Caco-2 (cell line): Measurements from ENCODE around the gene TUBD1. TPM values are rescaled to one million over a fixed set of nuclear protein-coding genes. Genes with fewer than 3 reads are reported as not detected.

Source experiments
- BruUV-seq: library from RNA; stranded (reverse); fragments of 400-500 nt; replicated peaks from 2 replicates; lab custom pipeline; 2021; lab: Mats Ljungman, UMichigan
- CTCF ChIA-PET: fragments of 300-600 bp; sonication (Branson Sonifier 250); formaldehyde crosslinking; loops from one replicate; lab custom pipeline; 2022; ENCODE audit warnings: antibody characterized with exemption; lab: Charles Lee
- POLR2A ChIA-PET: fragments of 300-600 bp; sonication (Branson Sonifier 250); formaldehyde crosslinking; loops from one replicate; lab custom pipeline; 2022; ENCODE audit warnings: antibody characterized with exemption; lab: Charles Lee
- DNase-seq, 2 experiments: peaks; one replicate each; pipeline versions ENCODE4 v3.0.0 to v3.0.0-alpha.2; 2020 to 2022
- H3K27me3 ChIP-seq: replicated peaks from 2 replicates; pipeline ENCODE4 v1.6.0; 2011; ENCODE audit warnings: low read length; ENCODE audit not compliant: control insufficient read depth, insufficient read depth
- H3K36me3 ChIP-seq: 2 replicates; pipeline ENCODE4 v1.5.1; 2011; ENCODE audit warnings: low read length; ENCODE audit not compliant: control insufficient read depth, insufficient read depth
- H3K4me1 ChIP-seq: fragments of 250-450 bp; sonication (Bioruptor Pico); 2 replicates; pipeline ENCODE4 v1.5.1; 2020; ENCODE audit warnings: mild to moderate bottlenecking
- H3K4me3 ChIP-seq: 2 replicates; pipeline ENCODE4 v1.5.1; 2011; ENCODE audit warnings: low read depth, mild to moderate bottlenecking, control low read depth, low read length
- H3K9me3 ChIP-seq: fragments of 250-450 bp; sonication (Bioruptor Pico); 2 replicates; pipeline ENCODE4 v1.5.1; 2020; ENCODE audit warnings: mild to moderate bottlenecking, moderate library complexity
- H3K27ac Mint-ChIP-seq: one replicate; pipeline ENCODE4 v1.8.0; 2022; ENCODE audit warnings: mixed read lengths; ENCODE audit not compliant: unreplicated experiment
- H3K27me3 Mint-ChIP-seq: one replicate; pipeline ENCODE4 v1.8.0; 2022; ENCODE audit warnings: mixed read lengths; ENCODE audit not compliant: insufficient read depth, unreplicated experiment
- H3K36me3 Mint-ChIP-seq: one replicate; pipeline ENCODE4 v1.8.0; 2022; ENCODE audit warnings: mild to moderate bottlenecking, mixed read lengths; ENCODE audit not compliant: insufficient read depth, unreplicated experiment
- H3K4me1 Mint-ChIP-seq: one replicate; pipeline ENCODE4 v1.8.0; 2022; ENCODE audit warnings: low read depth, mixed read lengths; ENCODE audit not compliant: unreplicated experiment
- H3K4me3 Mint-ChIP-seq: one replicate; pipeline ENCODE4 v1.8.0; 2022; ENCODE audit warnings: mild to moderate bottlenecking, moderate library complexity, mixed read lengths; ENCODE audit not compliant: unreplicated experiment
- H3K9me3 Mint-ChIP-seq: one replicate; pipeline ENCODE4 v1.8.0; 2022; ENCODE audit warnings: mixed read lengths; ENCODE audit not compliant: unreplicated experiment
- intact Hi-C: fragments of 100-400 bp; cut with micrococcal nuclease; formaldehyde crosslinking; loops from one replicate; pipeline ENCODE4 v1.10.0; 2022; ENCODE audit not compliant: unreplicated experiment
- total RNA-seq: library from RNA; stranded (reverse); gene quantifications from 2 replicates; pipeline ENCODE4 v1.2.3, GENCODE V29; 2022
- TF ChIP-seq, protein P1 (sequence below), 2 experiments: fragments of 200-600 bp in 1 of 2; IDR thresholded peaks; 1 replicate in 1 of 2; 2 replicates in 1 of 2; pipeline versions ENCODE4 v1.5.1 to v1.8.0; 2011 to 2022; ENCODE audit warnings: antibody characterized with exemption in 1 of 2, control low read depth in 1 of 2, inconsistent platforms in 1 of 2, low read depth in 1 of 2, low read length in 1 of 2, mild to moderate bottlenecking in 1 of 2, moderate library complexity in 1 of 2; ENCODE audit not compliant: insufficient read depth in 1 of 2, severe bottlenecking in 1 of 2, unreplicated experiment in 1 of 2

Gene TUBD1
- total RNA-seq, 1 experiment from 2014 or later = 23.6 TPM

DNA sequence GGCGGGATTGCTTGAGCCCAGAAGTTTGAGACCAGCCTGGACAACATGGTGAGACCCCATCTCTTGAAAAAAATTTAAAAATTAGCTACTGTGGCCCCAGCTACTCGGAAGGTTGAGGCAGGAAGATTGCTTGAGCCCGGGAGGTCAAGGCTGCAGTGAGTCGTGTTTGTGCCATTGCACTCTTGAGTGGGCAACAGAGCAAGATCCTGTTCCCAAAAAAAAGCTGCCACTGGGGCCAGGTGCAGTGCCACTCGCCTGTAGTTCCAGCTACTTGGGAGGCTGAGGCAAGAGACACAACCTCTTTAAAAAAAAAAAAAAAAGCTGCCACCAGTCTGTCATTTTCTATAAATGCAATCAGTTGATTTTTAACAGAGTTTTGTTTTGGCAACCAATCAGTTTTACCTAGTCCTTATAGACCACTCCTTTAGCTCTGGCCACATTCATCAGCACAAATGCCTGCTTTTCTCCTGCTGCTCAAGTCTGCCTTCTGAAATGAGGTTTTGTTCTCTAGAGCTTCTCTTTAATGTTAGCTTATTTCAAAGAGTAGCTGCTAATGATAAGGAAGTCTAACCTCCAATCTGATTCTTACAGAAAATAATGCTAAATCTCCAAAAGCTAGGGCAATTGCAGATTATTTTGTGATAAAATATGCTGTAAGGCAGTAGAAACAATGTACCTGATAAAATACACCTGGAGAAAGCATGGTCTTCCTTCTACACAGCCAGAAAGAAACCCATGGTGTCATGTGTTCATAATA lies 64.8 kb downstream of the TUBD1 start:
- Mint-ChIP-seq H3K4me1 (peaks cover 27% of the 10 kb centered on the region), H3K4me3 (peak overlapping the region; percentile 52), H3K27ac (peak overlapping the region; percentile 82), H3K36me3 (peaks cover 40% of the 10 kb centered on the region), H3K9me3 (no peaks in the 10 kb centered on the region), H3K27me3 (no peaks in the 10 kb centered on the region)
- ChIA-PET CTCF (interaction anchor here (0.6 to 0.9 kb wide), 4 partner anchors 9 to 74 kb away, joined by 3 to 6 read pairs (median 4); no protein-coding TSS in a partner anchor), POLR2A (interaction anchor here (0.5 to 2.5 kb wide), 5 partner anchors 10 to 65 kb away, joined by 3 to 55 read pairs (median 3); no protein-coding TSS in a partner anchor)
- H3K4me1 ChIP-seq = peaks cover 63% of the 10 kb centered on the region
- no peaks in the 10 kb centered on the region for H3K27me3 ChIP-seq
- BruUV-seq = no TSS peak
- TF ChIP-seq, protein P1, sequence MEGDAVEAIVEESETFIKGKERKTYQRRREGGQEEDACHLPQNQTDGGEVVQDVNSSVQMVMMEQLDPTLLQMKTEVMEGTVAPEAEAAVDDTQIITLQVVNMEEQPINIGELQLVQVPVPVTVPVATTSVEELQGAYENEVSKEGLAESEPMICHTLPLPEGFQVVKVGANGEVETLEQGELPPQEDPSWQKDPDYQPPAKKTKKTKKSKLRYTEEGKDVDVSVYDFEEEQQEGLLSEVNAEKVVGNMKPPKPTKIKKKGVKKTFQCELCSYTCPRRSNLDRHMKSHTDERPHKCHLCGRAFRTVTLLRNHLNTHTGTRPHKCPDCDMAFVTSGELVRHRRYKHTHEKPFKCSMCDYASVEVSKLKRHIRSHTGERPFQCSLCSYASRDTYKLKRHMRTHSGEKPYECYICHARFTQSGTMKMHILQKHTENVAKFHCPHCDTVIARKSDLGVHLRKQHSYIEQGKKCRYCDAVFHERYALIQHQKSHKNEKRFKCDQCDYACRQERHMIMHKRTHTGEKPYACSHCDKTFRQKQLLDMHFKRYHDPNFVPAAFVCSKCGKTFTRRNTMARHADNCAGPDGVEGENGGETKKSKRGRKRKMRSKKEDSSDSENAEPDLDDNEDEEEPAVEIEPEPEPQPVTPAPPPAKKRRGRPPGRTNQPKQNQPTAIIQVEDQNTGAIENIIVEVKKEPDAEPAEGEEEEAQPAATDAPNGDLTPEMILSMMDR (IDR thresholded peaks at IDR 0.05; ENCODE audit: insufficient read depth in 1 of 2, low read depth in 1 of 2, low read length in 1 of 2, severe bottlenecking in 1 of 2, unreplicated experiment in 1 of 2) = no peak
- no peaks in the 10 kb centered on the region for H3K9me3 ChIP-seq
- no peaks in the 10 kb centered on the region for H3K36me3 ChIP-seq
- no peak for DNase-seq
- intact Hi-C loops = loop anchor here (2.0 kb wide), 1 partner anchor 17 kb away; no protein-coding TSS in a partner anchor
- H3K4me3 ChIP-seq = no peak overlapping the region

DNA sequence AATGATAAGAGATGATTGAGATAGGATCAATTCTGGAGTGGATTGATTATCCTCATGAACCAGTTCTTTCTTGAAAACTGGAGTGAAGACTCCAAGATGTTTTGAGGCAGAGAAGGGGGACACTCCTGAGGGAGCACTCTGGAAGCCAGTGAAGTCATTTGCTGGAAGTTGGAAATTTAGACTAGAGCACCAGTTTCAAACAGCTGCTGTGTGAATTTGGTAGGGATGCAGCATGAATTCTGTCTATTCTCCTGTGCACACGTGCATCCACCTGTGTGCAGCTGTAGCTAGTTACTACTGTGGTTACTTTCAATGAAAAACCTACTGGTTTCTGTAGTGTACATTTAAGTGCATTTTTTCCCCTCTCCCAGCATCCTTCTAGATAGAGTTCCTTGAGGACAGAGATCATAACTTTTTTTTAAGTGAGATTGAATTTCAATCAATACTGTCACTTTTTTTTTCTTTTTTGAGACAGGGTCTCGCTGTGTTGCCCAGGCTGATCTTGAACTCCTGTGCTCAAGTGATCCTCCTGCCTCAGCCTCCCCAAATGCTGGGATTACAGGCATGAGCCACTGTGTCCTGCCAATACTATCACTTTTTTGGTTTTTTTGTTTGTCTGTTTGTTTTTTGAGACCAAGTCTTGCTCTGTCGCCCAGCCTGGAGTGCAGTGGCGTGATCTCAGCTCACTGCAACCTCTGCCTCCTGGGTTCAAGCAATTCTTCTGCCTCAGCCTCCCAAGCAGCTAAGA lies 65.9 kb downstream of the TUBD1 start:
- Mint-ChIP-seq H3K36me3 (peaks cover 41% of the 10 kb centered on the region), H3K27ac (peak overlapping the region; percentile 82), H3K27me3 (no peaks in the 10 kb centered on the region), H3K4me3 (no peak overlapping the region), H3K4me1 (peaks cover 27% of the 10 kb centered on the region), H3K9me3 (no peaks in the 10 kb centered on the region)
- H3K4me3 ChIP-seq = no peak overlapping the region
- TF ChIP-seq, protein P1 (IDR thresholded peaks at IDR 0.05; ENCODE audit: insufficient read depth in 1 of 2, low read depth in 1 of 2, low read length in 1 of 2, severe bottlenecking in 1 of 2, unreplicated experiment in 1 of 2) = no peak
- no TSS peak for BruUV-seq
- H3K9me3 ChIP-seq = no peaks in the 10 kb centered on the region
- intact Hi-C loops = no loop called here
- ChIA-PET POLR2A (no interaction called here), CTCF (no interaction called here)
- H3K4me1 ChIP-seq = peaks cover 53% of the 10 kb centered on the region
- H3K27me3 ChIP-seq = no peaks in the 10 kb centered on the region
- H3K36me3 ChIP-seq = no peaks in the 10 kb centered on the region
- DNase-seq = no peak

DNA sequence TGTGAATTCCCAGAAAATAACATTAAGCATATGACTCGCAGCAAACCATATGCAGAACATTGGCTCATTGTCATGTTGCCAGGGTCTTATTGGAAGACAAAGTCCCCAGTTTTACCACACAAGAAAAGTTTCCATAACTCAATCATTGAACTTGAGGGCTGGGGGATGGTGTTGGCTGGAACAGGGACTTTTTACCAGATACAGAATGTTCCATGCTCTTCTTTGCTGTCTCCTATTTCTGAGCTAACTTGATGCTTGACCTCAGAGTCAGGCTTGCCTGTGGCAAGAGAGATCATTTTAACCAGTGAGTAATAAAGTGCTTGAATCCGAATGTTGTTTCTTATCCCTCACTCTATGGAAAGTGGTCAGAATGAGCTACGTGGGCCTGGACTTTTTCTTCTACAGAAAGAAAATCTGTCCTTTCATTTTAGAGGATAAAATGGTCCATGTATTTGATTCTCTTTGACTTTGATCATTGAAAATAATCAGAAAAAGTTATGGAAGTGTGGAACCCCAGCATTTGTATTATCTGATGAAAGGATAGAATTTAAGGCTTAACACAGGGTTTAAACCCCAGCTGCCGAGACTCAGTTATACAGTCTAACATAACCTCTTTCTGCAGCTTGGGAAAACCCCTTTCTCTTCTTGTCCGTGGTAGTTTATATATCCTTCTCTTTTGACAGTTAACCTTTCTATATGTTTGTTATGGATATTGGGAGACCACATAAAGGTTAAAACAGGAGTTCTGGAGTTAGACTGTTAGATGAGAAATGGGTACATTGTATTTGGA lies 67.0 kb downstream of the TUBD1 start:
- Mint-ChIP-seq H3K36me3 (peaks cover 41% of the 10 kb centered on the region), H3K9me3 (no peaks in the 10 kb centered on the region), H3K27me3 (no peaks in the 10 kb centered on the region), H3K27ac (peak overlapping the region; percentile 5), H3K4me3 (no peak overlapping the region), H3K4me1 (peaks cover 27% of the 10 kb centered on the region)
- Histone ChIP-seq H3K27me3 (no peaks in the 10 kb centered on the region), H3K4me1 (peaks cover 44% of the 10 kb centered on the region), H3K9me3 (no peaks in the 10 kb centered on the region), H3K36me3 (no peaks in the 10 kb centered on the region), H3K4me3 (no peak overlapping the region)
- no peak for DNase-seq
- no TSS peak for BruUV-seq
- TF ChIP-seq, protein P1 (IDR thresholded peaks at IDR 0.05; ENCODE audit: insufficient read depth in 1 of 2, low read depth in 1 of 2, low read length in 1 of 2, severe bottlenecking in 1 of 2, unreplicated experiment in 1 of 2) = no peak
- ChIA-PET CTCF (no interaction called here), POLR2A (no interaction called here)
- intact Hi-C loops = no loop called here
